Activated CD8-positive, alpha-beta T cell treated with anti-CD3 and anti-CD28 coated beads, Interleukin-2, amount 10 ng/mL, durations not matched to agents 7 days and 5 days (primary cell): ENCODE data around the gene AKIRIN2. TPM values are rescaled to one million over a fixed set of nuclear protein-coding genes. Genes with fewer than 3 reads are reported as not detected.
A peak's percentile ranks its signal among the peaks of the same experiment; 100 is the strongest.
"Not testable (repeated sequence)": the region's sequence is repeated elsewhere in the genome, so short reads cannot be mapped to it uniquely, and the experiment has no call there.

ENCODE experiments used
- ATAC-seq: fragments of 150-1000 bp; cut with Tn5 transposase; one replicate; pipeline ENCODE4 v1.10.0; 2021; ENCODE audit warnings: moderate library complexity
- CTCF ChIA-PET: fragments of 350-600 bp; sonication (Branson Sonifier 250); formaldehyde crosslinking; loops from one replicate; lab custom pipeline; 2021; ENCODE audit warnings: antibody characterized with exemption; lab: Charles Lee
- POLR2A ChIA-PET: fragments of 350-600 bp; sonication (Branson Sonifier 250); formaldehyde crosslinking; loops from one replicate; lab custom pipeline; 2021; ENCODE audit warnings: antibody characterized with exemption; lab: Charles Lee
- DNase-seq: peaks from one replicate; pipeline ENCODE4 v3.0.0-alpha.2; 2020
- H3K27ac Mint-ChIP-seq: one replicate; pipeline ENCODE4 v1.8.0; 2021; ENCODE audit warnings: mild to moderate bottlenecking, mixed read lengths
- H3K27me3 Mint-ChIP-seq: one replicate; pipeline ENCODE4 v1.8.0; 2021; ENCODE audit warnings: low read depth, mixed read lengths
- H3K36me3 Mint-ChIP-seq: one replicate; pipeline ENCODE4 v1.8.0; 2021; ENCODE audit warnings: low read depth, mixed read lengths
- H3K4me1 Mint-ChIP-seq: one replicate; pipeline ENCODE4 v1.8.0; 2021; ENCODE audit warnings: low read depth, mixed read lengths
- H3K4me3 Mint-ChIP-seq: one replicate; pipeline ENCODE4 v1.8.0; 2021; ENCODE audit warnings: mild to moderate bottlenecking, mixed read lengths
- H3K9me3 Mint-ChIP-seq: one replicate; pipeline ENCODE4 v1.8.0; 2022; ENCODE audit warnings: mixed read lengths; ENCODE audit not compliant: insufficient read depth
- total RNA-seq, 2 experiments: library from RNA; stranded (reverse); gene quantifications; one replicate each; pipeline ENCODE4 v1.2.3, GENCODE V29; 2021

AKIRIN2 gene
- total RNA-seq, 2 experiments from 2014 or later = 42.1 to 45.2 TPM

DNA sequence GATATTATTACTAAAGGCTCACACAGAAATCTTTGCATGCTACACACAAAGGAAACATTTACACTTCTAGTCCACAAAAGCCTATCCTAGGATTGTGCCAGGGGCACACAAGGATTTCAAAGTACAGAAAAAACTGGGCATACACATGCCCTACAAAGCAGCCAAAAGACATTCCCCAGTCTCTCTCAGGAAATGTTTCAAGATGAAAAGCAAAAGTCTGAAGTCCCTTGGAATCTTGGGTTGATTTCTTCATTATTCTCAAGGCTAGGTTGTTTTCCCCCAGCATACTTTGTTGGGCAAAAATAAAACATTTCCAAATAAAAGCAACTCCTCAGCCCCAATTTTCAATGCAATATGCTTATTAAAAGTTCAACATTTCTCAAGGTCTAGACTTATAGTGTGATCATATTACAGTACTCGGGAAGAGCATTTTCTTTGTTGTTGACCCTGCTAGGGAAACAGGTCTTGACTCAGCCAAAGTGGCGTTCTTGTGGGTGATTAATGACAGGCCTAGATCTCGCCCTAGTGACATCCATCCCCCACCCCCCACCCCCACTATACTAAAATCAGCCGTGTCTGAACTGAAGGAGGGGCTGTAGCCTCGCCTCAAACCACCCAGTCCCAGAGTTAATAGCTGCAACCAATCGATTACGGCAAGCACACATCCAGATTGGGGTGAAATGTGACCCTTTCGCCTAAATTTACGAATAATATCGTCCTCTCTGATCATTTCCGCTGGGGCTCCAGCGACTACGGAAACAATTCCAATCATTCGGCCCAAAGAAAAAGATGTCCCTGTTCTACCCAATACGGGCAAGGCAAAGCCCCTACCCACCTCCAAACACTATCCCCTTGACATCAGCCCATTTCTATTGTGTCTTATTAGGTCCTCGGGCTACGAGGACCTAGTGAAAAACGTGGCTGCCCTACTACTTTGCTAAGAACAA lies 1.4 kb downstream of the AKIRIN2 start:
- Mint-ChIP-seq H3K36me3 (peaks cover 28% of the 10 kb centered on the region), H3K27ac (peak overlapping the region; percentile 97), H3K4me1 (peaks cover 38% of the 10 kb centered on the region), H3K9me3 (no peaks in the 10 kb centered on the region), H3K27me3 (no peaks in the 10 kb centered on the region), H3K4me3 (peak overlapping the region; percentile 96)
- POLR2A ChIA-PET = interaction anchor here (0.6 to 2.2 kb wide), 9 partner anchors 14 to 110 kb away, joined by 5 to 17 read pairs (median 9); partner anchors contain the start of genes ORC3 and RARS2
- DNase-seq (peak; percentile 46), ATAC-seq (no peak)
- CTCF ChIA-PET = interaction anchor here (0.6 to 1.5 kb wide), 5 partner anchors 46 to 622 kb away, joined by 3 to 4 read pairs (median 3); no protein-coding TSS in a partner anchor

DNA sequence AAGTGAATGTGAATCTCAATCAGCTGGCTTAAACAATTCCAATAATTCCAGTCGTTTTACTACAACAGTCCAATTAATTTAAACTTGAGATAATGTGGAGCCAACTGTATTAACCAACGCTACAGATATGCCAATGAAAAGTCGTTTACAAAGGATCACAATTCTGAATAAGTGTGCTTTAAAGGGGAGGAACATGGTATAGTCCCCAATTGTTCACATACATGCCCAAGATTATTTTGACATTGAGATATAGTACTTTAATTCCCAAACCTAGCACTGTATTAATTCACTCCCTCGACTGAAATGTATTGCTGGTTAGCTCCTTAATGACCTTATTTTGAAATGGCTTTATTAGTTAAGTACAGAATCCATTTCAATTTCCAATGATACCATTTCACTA lies 2.5 kb downstream of the AKIRIN2 start:
- peaks cover 28% of the 10 kb centered on the region for H3K36me3 Mint-ChIP-seq
- ChIA-PET CTCF (interaction anchor here (0.6 to 1.4 kb wide), 5 partner anchors 10 to 306 kb away, joined by 3 to 4 read pairs (median 3); no protein-coding TSS in a partner anchor), POLR2A (interaction anchor here (0.5 to 1.6 kb wide), 2 partner anchors 11 to 42 kb away, joined by 3 to 5 read pairs; no protein-coding TSS in a partner anchor)
- DNase-seq (no peak), ATAC-seq (no peak)
- no peaks in the 10 kb centered on the region for H3K9me3 Mint-ChIP-seq
- H3K4me3 Mint-ChIP-seq = peak overlapping the region; percentile 96
- peak overlapping the region; percentile 39 for H3K27ac Mint-ChIP-seq
- no peaks in the 10 kb centered on the region for H3K27me3 Mint-ChIP-seq
- H3K4me1 Mint-ChIP-seq = peaks cover 34% of the 10 kb centered on the region

DNA sequence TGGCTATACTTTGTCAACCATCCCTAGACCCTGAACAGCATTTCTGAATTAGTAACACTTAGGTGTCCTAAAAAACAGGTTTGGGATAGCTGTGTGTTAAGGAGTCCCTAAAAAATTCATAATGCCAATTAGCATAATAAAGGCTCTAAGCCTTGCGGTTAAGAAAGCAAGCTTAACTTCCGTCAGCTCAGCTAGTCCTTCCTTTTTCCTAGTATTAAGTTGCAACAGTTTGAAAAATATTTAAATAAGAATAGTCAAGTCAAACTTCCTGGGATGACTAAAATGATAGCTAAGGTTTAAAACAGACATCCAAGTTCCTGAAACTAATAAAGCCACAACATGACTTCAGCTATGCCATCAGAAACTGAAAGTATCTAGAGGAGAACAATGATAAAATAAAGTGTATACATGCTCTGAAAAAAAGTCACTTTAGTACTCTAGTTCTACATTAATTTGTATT lies 3.5 kb downstream of the AKIRIN2 start:
- H3K4me3 Mint-ChIP-seq = peak overlapping the region; percentile 96
- CTCF ChIA-PET = interaction anchor here (0.7 to 1.4 kb wide), 5 partner anchors 9 to 133 kb away, joined by 3 to 4 read pairs (median 3); no protein-coding TSS in a partner anchor
- H3K27ac Mint-ChIP-seq = peak overlapping the region; percentile 71
- POLR2A ChIA-PET = interaction anchor here (0.6 to 1.3 kb wide), 3 partner anchors 34 to 543 kb away, joined by 3 to 5 read pairs (median 4); partner anchors contain the start of genes ORC3 and RARS2
- ATAC-seq = no peak
- H3K36me3 Mint-ChIP-seq = peaks cover 30% of the 10 kb centered on the region
- no peaks in the 10 kb centered on the region for H3K27me3 Mint-ChIP-seq
- no peak for DNase-seq
- peaks cover 41% of the 10 kb centered on the region for H3K4me1 Mint-ChIP-seq
- H3K9me3 Mint-ChIP-seq = no peaks in the 10 kb centered on the region

DNA sequence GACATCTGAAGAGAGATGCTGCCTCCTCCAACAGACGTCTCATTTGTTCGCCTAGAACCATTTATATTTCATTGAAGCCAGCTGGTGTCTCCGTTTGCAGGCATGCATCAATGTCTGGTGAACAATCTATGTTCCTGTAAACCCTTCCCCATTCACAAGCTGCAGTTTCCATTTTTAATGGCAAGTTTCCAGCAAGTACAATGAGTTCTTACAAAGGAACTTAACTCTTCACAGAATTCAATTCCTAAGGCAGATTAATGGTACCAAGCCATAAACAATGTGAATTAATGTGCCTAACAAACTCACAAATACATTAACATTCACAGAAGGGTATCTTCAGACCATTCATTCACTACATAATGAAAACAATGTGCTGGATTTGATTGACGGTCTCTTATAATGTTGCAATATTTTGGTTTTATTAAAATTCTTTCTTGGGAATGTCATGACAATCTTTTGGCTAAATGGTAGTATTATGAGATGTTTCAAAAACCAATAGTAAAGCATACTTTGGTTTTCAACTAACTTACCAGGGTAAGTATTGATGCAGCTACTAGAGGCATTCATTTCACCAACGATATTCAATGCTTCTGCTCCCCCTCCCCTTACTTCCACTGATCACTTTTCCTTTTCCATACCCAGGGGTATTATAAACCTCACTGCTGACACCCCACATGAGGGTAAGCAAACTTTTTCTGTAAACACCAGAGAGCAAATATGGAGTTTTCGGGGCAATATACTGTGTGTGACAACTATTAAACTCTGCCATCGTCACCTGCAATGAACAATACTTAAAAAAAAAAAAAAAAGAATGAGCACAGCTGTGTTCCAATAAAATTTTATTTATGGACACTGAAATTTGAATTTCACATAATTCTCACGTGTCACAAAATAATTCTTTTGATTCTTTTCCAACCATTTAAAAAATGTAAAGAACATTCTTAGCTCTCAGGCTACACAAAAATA lies 4.2 kb downstream of the AKIRIN2 start:
- CTCF ChIA-PET = interaction anchor here (0.9 to 1.4 kb wide), 3 partner anchors 10 to 558 kb away, joined by 3 to 4 read pairs (median 3); no protein-coding TSS in a partner anchor
- peaks cover 38% of the 10 kb centered on the region for H3K4me1 Mint-ChIP-seq
- DNase-seq (no peak), ATAC-seq (no peak)
- POLR2A ChIA-PET = interaction anchor here (0.6 to 1.3 kb wide), 4 partner anchors 35 to 261 kb away, joined by 3 to 5 read pairs (median 4); partner anchors contain the start of genes ORC3 and RARS2
- H3K27ac Mint-ChIP-seq = peak overlapping the region; percentile 71
- no peaks in the 10 kb centered on the region for H3K9me3 Mint-ChIP-seq
- H3K36me3 Mint-ChIP-seq = peaks cover 30% of the 10 kb centered on the region
- peak overlapping the region; percentile 96 for H3K4me3 Mint-ChIP-seq
- H3K27me3 Mint-ChIP-seq = no peaks in the 10 kb centered on the region

DNA sequence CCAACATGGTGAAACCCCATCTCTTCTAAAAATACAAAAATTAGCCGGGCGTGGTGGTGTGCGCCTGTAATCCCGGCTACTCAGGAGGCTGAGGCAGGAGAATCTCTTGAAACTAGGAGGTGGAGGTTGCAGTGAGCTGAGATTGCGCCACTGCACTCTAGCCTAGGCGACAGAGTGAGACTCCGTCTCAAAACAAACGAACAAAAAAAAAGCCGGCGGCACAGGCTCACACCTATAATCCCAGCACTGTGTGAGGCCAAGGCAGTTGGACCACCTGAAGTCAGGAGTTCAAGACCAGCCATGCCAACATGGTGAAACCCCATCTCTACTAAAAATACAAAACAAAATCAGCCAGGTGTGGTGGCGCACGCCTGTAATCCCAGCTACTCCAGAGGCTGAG lies 5.2 kb downstream of the AKIRIN2 start:
- H3K4me3 Mint-ChIP-seq, ATAC-seq, H3K9me3 Mint-ChIP-seq, H3K27me3 Mint-ChIP-seq, DNase-seq, H3K27ac Mint-ChIP-seq: not testable (repeated sequence)
- peaks cover 37% of the 10 kb centered on the region for H3K4me1 Mint-ChIP-seq
- CTCF ChIA-PET = interaction anchor here (0.9 kb wide), 1 partner anchor 557 kb away, joined by 3 read pairs; no protein-coding TSS in a partner anchor
- POLR2A ChIA-PET = interaction anchor here (0.6 to 1.1 kb wide), 3 partner anchors 107 to 260 kb away, joined by 3 to 5 read pairs (median 3); partner anchors contain the start of genes ORC3 and RARS2
- H3K36me3 Mint-ChIP-seq = peaks cover 33% of the 10 kb centered on the region

GRCh38 chr6:87692086-87692485 lies 9.9 kb downstream of the AKIRIN2 start:
- H3K36me3 Mint-ChIP-seq = peaks cover 22% of the 10 kb centered on the region
- ATAC-seq = no peak
- ChIA-PET POLR2A (no interaction called here), CTCF (interaction anchor here (0.6 kb wide), 1 partner anchor 199 kb away, joined by 3 read pairs; no protein-coding TSS in a partner anchor)
- no peak for DNase-seq
- no peaks in the 10 kb centered on the region for H3K27me3 Mint-ChIP-seq
- H3K9me3 Mint-ChIP-seq = no peaks in the 10 kb centered on the region
- no peak overlapping the region for H3K27ac Mint-ChIP-seq
- H3K4me1 Mint-ChIP-seq = peaks cover 32% of the 10 kb centered on the region
- no peak overlapping the region for H3K4me3 Mint-ChIP-seq

GRCh38 chr6:87690441-87690840 lies 11.6 kb downstream of the AKIRIN2 start:
- Mint-ChIP-seq H3K4me1 (peaks cover 27% of the 10 kb centered on the region), H3K27ac (no peak overlapping the region), H3K27me3 (no peaks in the 10 kb centered on the region), H3K9me3 (no peaks in the 10 kb centered on the region), H3K36me3 (peaks cover 33% of the 10 kb centered on the region), H3K4me3 (no peak overlapping the region)
- no peak for ATAC-seq
- ChIA-PET POLR2A (no interaction called here), CTCF (no interaction called here)
- no peak for DNase-seq

- POLR2A ChIA-PET = interaction anchor here (1.3 kb wide), 1 partner anchor 15 kb away, joined by 4 read pairs; the partner anchor contains the start of gene AKIRIN2
- ATAC-seq, DNase-seq, H3K4me3 Mint-ChIP-seq, H3K27me3 Mint-ChIP-seq, H3K9me3 Mint-ChIP-seq, H3K27ac Mint-ChIP-seq: not testable (repeated sequence)
- peaks cover 34% of the 10 kb centered on the region for H3K4me1 Mint-ChIP-seq
- CTCF ChIA-PET = interaction anchor here (0.8 kb wide), 1 partner anchor 11 kb away, joined by 3 read pairs; no protein-coding TSS in a partner anchor
- H3K36me3 Mint-ChIP-seq = peaks cover 40% of the 10 kb centered on the region
These were observed 14.1 kb downstream of the AKIRIN2 start for GRCh38 chr6:87687893-87688292.

GRCh38 chr6:87687296-87687695 lies 14.7 kb downstream of the AKIRIN2 start:
- Mint-ChIP-seq H3K36me3 (peaks cover 40% of the 10 kb centered on the region), H3K4me1 (peaks cover 39% of the 10 kb centered on the region), H3K27me3 (no peaks in the 10 kb centered on the region), H3K9me3 (no peaks in the 10 kb centered on the region), H3K27ac (no peak overlapping the region), H3K4me3 (no peak overlapping the region)
- DNase-seq (no peak), ATAC-seq (no peak)
- POLR2A ChIA-PET = interaction anchor here (1.3 kb wide), 1 partner anchor 15 kb away, joined by 4 read pairs; the partner anchor contains the start of gene AKIRIN2
- CTCF ChIA-PET = interaction anchor here (0.8 kb wide), 1 partner anchor 11 kb away, joined by 3 read pairs; no protein-coding TSS in a partner anchor

GRCh38 chr6:87686636-87687205 lies 15.3 kb downstream of the AKIRIN2 start:
- H3K9me3 Mint-ChIP-seq, CTCF ChIA-PET, H3K27me3 Mint-ChIP-seq, POLR2A ChIA-PET, H3K27ac Mint-ChIP-seq, ATAC-seq, H3K4me3 Mint-ChIP-seq, DNase-seq: not testable (repeated sequence)
- H3K4me1 Mint-ChIP-seq = peaks cover 39% of the 10 kb centered on the region
- H3K36me3 Mint-ChIP-seq = peaks cover 42% of the 10 kb centered on the region
